H1 (cell line): ENCODE data around the gene SFTPA2. TPM values are rescaled to one million over a fixed set of nuclear protein-coding genes. Genes with fewer than 3 reads are reported as not detected.

ENCODE experiments used
- CTCF ChIA-PET: fragments of 300-600 bp; sonication (Branson Sonifier 250); formaldehyde crosslinking; loops from one replicate; lab custom pipeline; 2021; ENCODE audit not compliant: partially characterized antibody; lab: Charles Lee
- POLR2A ChIA-PET: fragments of 300-600 bp; sonication (Branson Sonifier 250); formaldehyde crosslinking; loops from one replicate; lab custom pipeline; 2021; ENCODE audit warnings: inconsistent platforms; ENCODE audit not compliant: partially characterized antibody; lab: Charles Lee
- DNase-seq, 2 experiments: peaks; one replicate each; pipeline versions ENCODE4 v3.0.0 to v3.0.0-alpha.2; 2010 to 2022; ENCODE audit warnings: low spot score in 2 of 2, low read depth in 1 of 2, mixed read lengths in 1 of 2
- FAIRE-seq: peaks from 2 replicates; lab custom pipeline; 2011; peaks lifted over from hg19 to GRCh38; lab: Jason Lieb, UNC
- H2AFZ ChIP-seq: 2 replicates; pipeline ENCODE4 v1.8.1; 2012; ENCODE audit warnings: low read length, inconsistent platforms
- H2AK5ac ChIP-seq: 2 replicates; pipeline ENCODE4 v1.6.1; 2013; ENCODE audit warnings: low read depth, low read length
- H2BK120ac ChIP-seq: replicated peaks from 2 replicates; pipeline ENCODE3; 2013; ENCODE audit warnings: low read depth, low read length, inconsistent platforms
- H2BK12ac ChIP-seq: 2 replicates; pipeline ENCODE4 v1.6.1; 2013; ENCODE audit warnings: low read depth, low read length
- H2BK15ac ChIP-seq: 2 replicates; pipeline ENCODE4 v1.6.1; 2013; ENCODE audit warnings: low read length
- H2BK20ac ChIP-seq: 2 replicates; pipeline ENCODE4 v1.6.1; 2013; ENCODE audit warnings: low read length
- H2BK5ac ChIP-seq: 2 replicates; pipeline ENCODE4 v1.6.1; 2013; ENCODE audit warnings: low read depth, low read length
- H3K14ac ChIP-seq: 2 replicates; pipeline ENCODE4 v1.6.1; 2013; ENCODE audit warnings: inconsistent platforms; ENCODE audit not compliant: insufficient read length
- H3K18ac ChIP-seq: 2 replicates; pipeline ENCODE4 v1.6.1; 2013; ENCODE audit warnings: low read length; ENCODE audit errors: extremely low read depth
- H3K23ac ChIP-seq: 2 replicates; pipeline ENCODE4 v1.6.1; 2013; ENCODE audit warnings: inconsistent platforms; ENCODE audit not compliant: insufficient read length
- H3K23me2 ChIP-seq: 2 replicates; pipeline ENCODE4 v1.6.1; 2013; ENCODE audit warnings: low read depth, low read length
- H3K27ac ChIP-seq: 2 replicates; pipeline ENCODE4 v1.6.1; 2011; ENCODE audit warnings: low read depth, low read length, inconsistent platforms
- H3K27me3 ChIP-seq, 4 experiments: replicated peaks in 1 of 4; 1 replicate in 1 of 4; 2 replicates in 3 of 4; pipeline versions ENCODE4 v1.6.1 to v1.8.1; 2011 to 2013; ENCODE audit warnings: low read length in 3 of 4, mild to moderate bottlenecking in 3 of 4, inconsistent platforms in 2 of 4, mixed read lengths in 2 of 4, moderate library complexity in 1 of 4; ENCODE audit not compliant: control insufficient read depth in 3 of 4, insufficient read depth in 3 of 4; ENCODE audit errors: extremely low read depth in 1 of 4
- H3K36me3 ChIP-seq, 4 experiments: 2 replicates each; pipeline versions ENCODE4 v1.6.1 to v1.8.1; 2011 to 2013; ENCODE audit warnings: mild to moderate bottlenecking in 4 of 4, low read length in 3 of 4, moderate library complexity in 2 of 4, control low read depth in 1 of 4, inconsistent platforms in 1 of 4; ENCODE audit not compliant: insufficient read depth in 4 of 4, control insufficient read depth in 2 of 4
- H3K4ac ChIP-seq: replicated peaks from 2 replicates; pipeline ENCODE3; 2013; ENCODE audit warnings: low read length, low read depth, mixed read lengths, inconsistent platforms; ENCODE audit not compliant: insufficient read length
- H3K4me1 ChIP-seq, 4 experiments: replicated peaks in 1 of 4; 1 replicate in 1 of 4; 2 replicates in 3 of 4; pipeline versions ENCODE4 v1.6.1 to v1.8.1; 2011 to 2013; ENCODE audit warnings: low read length in 3 of 4, inconsistent platforms in 2 of 4, mixed read lengths in 1 of 4; ENCODE audit not compliant: insufficient read depth in 4 of 4, control insufficient read depth in 3 of 4
- H3K4me2 ChIP-seq, 2 experiments: 2 replicates each; pipeline versions ENCODE4 v1.6.1 to v1.8.1; 2011 to 2013; ENCODE audit warnings: low read depth in 2 of 2, low read length in 2 of 2, control low read depth in 1 of 2, inconsistent platforms in 1 of 2, mild to moderate bottlenecking in 1 of 2; ENCODE audit not compliant: insufficient read depth in 1 of 2
- H3K4me3 ChIP-seq, 4 experiments: fragments of 200-600, 300-600 bp in 1 of 4; sonication (generic), shearing (Covaris generic), sonication (Bioruptor Twin) in 1 of 4; 2 replicates each; pipeline versions ENCODE4 v1.5.1 to v1.8.1; 2011 to 2016; ENCODE audit warnings: low read length in 4 of 4, low read depth in 3 of 4, control low read depth in 2 of 4, inconsistent platforms in 2 of 4, mild to moderate bottlenecking in 2 of 4, mixed read lengths in 1 of 4, moderate library complexity in 1 of 4; ENCODE audit not compliant: insufficient read depth in 2 of 4; ENCODE audit errors: extremely low read depth in 1 of 4
- H3K56ac ChIP-seq: replicated peaks from 2 replicates; pipeline ENCODE3; 2013; ENCODE audit warnings: low read depth, mild to moderate bottlenecking, mixed read lengths, low read length, inconsistent platforms; ENCODE audit not compliant: insufficient read length
- H3K79me1 ChIP-seq: 2 replicates; pipeline ENCODE4 v1.6.1; 2013; ENCODE audit warnings: low read depth, low read length, control low read depth
- H3K79me2 ChIP-seq, 2 experiments: 2 replicates each; pipeline versions ENCODE4 v1.6.1 to v1.8.1; 2012 to 2013; ENCODE audit warnings: low read length in 2 of 2, mild to moderate bottlenecking in 2 of 2, inconsistent platforms in 1 of 2; ENCODE audit not compliant: insufficient read depth in 2 of 2, control insufficient read depth in 1 of 2
- H3K9ac ChIP-seq, 4 experiments: replicated peaks in 1 of 4; 1 replicate in 1 of 4; 2 replicates in 3 of 4; pipeline versions ENCODE4 v1.6.1 to v1.8.1; 2011 to 2013; ENCODE audit warnings: low read depth in 3 of 4, low read length in 3 of 4, control low read depth in 2 of 4, mild to moderate bottlenecking in 2 of 4, moderate library complexity in 2 of 4, inconsistent platforms in 1 of 4; ENCODE audit errors: extremely low read depth in 1 of 4
- H3K9me3 ChIP-seq, 2 experiments: 2 replicates each; pipeline versions ENCODE4 v1.6.1 to v1.8.1; 2012 to 2013; ENCODE audit warnings: mild to moderate bottlenecking in 2 of 2, moderate library complexity in 2 of 2, control low read depth in 1 of 2, inconsistent platforms in 1 of 2, low read depth in 1 of 2, low read length in 1 of 2, mixed read lengths in 1 of 2; ENCODE audit not compliant: insufficient read depth in 2 of 2
- H4K20me1 ChIP-seq, 2 experiments: replicated peaks in 1 of 2; 2 replicates each; pipeline versions ENCODE3 to v1.8.1; 2011 to 2013; ENCODE audit warnings: inconsistent platforms in 2 of 2, low read length in 2 of 2, mild to moderate bottlenecking in 1 of 2; ENCODE audit not compliant: insufficient read depth in 2 of 2, control insufficient read depth in 1 of 2
- H4K5ac ChIP-seq: 2 replicates; pipeline ENCODE4 v1.6.1; 2013; ENCODE audit warnings: low read length, low read depth, mixed read lengths, inconsistent platforms; ENCODE audit not compliant: insufficient read length
- H4K8ac ChIP-seq: 2 replicates; pipeline ENCODE4 v1.8.0; 2013; ENCODE audit warnings: mild to moderate bottlenecking, moderate library complexity, low read length, inconsistent platforms; ENCODE audit not compliant: insufficient read depth; ENCODE audit errors: extremely low read depth
- H4K91ac ChIP-seq: replicated peaks from 2 replicates; pipeline ENCODE3; 2013; ENCODE audit warnings: low read length, mixed read lengths, inconsistent platforms; ENCODE audit not compliant: insufficient read length
- CEBPB ChIP-seq: IDR thresholded peaks from 2 replicates; pipeline ENCODE4 v1.6.1; 2012; ENCODE audit warnings: low read depth, low read length
- CHD2 ChIP-seq: IDR thresholded peaks from 2 replicates; pipeline ENCODE4 v1.6.1; 2012; ENCODE audit warnings: low read length, improper control_type of control experiment
- MAFK ChIP-seq: IDR thresholded peaks from 2 replicates; pipeline ENCODE4 v1.6.1; 2012; ENCODE audit warnings: low read depth, mild to moderate bottlenecking, improper control_type of control experiment, low read length
- RBBP5 ChIP-seq: IDR thresholded peaks from 2 replicates; pipeline ENCODE4 v1.7.1; 2012; ENCODE audit warnings: low read depth, mild to moderate bottlenecking, inconsistent platforms, low read length, moderate library complexity, borderline replicate concordance
- SAP30 ChIP-seq: fragments of 300-600 bp; sonication (generic); IDR thresholded peaks from 2 replicates; pipeline ENCODE4 v1.7.1; 2012; ENCODE audit warnings: low read length, moderate library complexity, mild to moderate bottlenecking, inconsistent platforms; ENCODE audit not compliant: insufficient read depth, insufficient replicate concordance
- SIN3A ChIP-seq, 2 experiments: IDR thresholded peaks in 1 of 2; conservative IDR thresholded peaks in 1 of 2; 2 replicates each; pipeline ENCODE4 v1.6.1; 2011 to 2012; ENCODE audit warnings: low read length in 2 of 2, improper control_type of control experiment in 1 of 2, low read depth in 1 of 2, mild to moderate bottlenecking in 1 of 2
- SP2 ChIP-seq: IDR thresholded peaks from 2 replicates; pipeline ENCODE4 v1.6.1; 2012; ENCODE audit warnings: mild to moderate bottlenecking, low read length, inconsistent platforms
- TAF7 ChIP-seq: optimal IDR thresholded peaks from 2 replicates; pipeline ENCODE3; 2011; ENCODE audit warnings: low read depth, mild to moderate bottlenecking, inconsistent platforms, low read length, moderate library complexity, borderline replicate concordance
- TEAD4 ChIP-seq: IDR thresholded peaks from 2 replicates; pipeline ENCODE4 v1.6.1; 2012; ENCODE audit warnings: low read depth, low read length, inconsistent platforms, mixed read lengths
- WGBS, 2 experiments: shearing (Covaris generic) in 1 of 2; methylation state at CpG; one replicate each; pipeline versions ENCODE4 v1.1.6 to v1.1.7; 2013 to 2015; ENCODE audit warnings: low lambda C conversion rate in 2 of 2, mixed read lengths in 2 of 2, inconsistent platforms in 1 of 2, low coverage in 1 of 2, missing lambda C conversion rate in 1 of 2; ENCODE audit not compliant: insufficient replicate concordance in 2 of 2, insufficient coverage in 1 of 2, insufficient read length in 1 of 2; ENCODE audit errors: extremely low coverage in 1 of 2, missing lambda C conversion rate in 1 of 2; 5-methylcytosine and 5-hydroxymethylcytosine counted together
- polyA plus RNA-seq, 7 experiments: library from polyadenylated mRNA; depleted of rRNA in 3 of 7; stranded (reverse) in 5 of 7; unstranded in 2 of 7; fragments of >200 nt in 5 of 7; fragments of 200-250 nt in 2 of 7; gene quantifications; 1 replicate in 5 of 7; 2 replicates in 1 of 7; 4 replicates in 1 of 7; pipeline versions ENCODE4 v1.2.1 to v1.2.3, GENCODE V29; 2011 to 2013; ENCODE audit warnings: missing spikeins in 2 of 7, mixed read lengths in 2 of 7
- total RNA-seq: library from RNA; stranded (reverse); fragmentation: NEBNext Ultra II Directional; extraction: Animal tissue kit (Norgen Biotek cat#: 25700); gene quantifications from 2 replicates; pipeline ENCODE4 v1.2.1, GENCODE V29; 2021

Gene SFTPA2
- total and polyA plus RNA-seq, 2 of the 8 experiments (the other 6 are each of a cell fraction or from before 2014, with no cell fraction given), result not detected

GRCh38 chr10:79563426-79563825 lies 3.2 kb upstream of the SFTPA2 start:
- Histone ChIP-seq H3K4ac (no peak overlapping the region), H4K8ac (no peak overlapping the region), H3K79me1 (no peaks in the 10 kb centered on the region), H3K27ac (no peak overlapping the region), H2AK5ac (no peak overlapping the region), H3K9ac (no peak overlapping the region), H2BK5ac (no peak overlapping the region), H3K36me3 (no peaks in the 10 kb centered on the region), H3K18ac (no peak overlapping the region), H2BK12ac (no peak overlapping the region), H3K23me2 (no peaks in the 10 kb centered on the region), H3K14ac (no peak overlapping the region), H3K27me3 (peaks cover 0 to 3% (median 1%) of the 10 kb centered on the region in 4 experiments; a peak in 2 of 7 replicates), H3K56ac (no peak overlapping the region), H4K20me1 (no peaks in the 10 kb centered on the region), H2BK120ac (no peak overlapping the region), H2AFZ (no peak overlapping the region), H3K4me2 (no peak overlapping the region), H4K5ac (no peak overlapping the region), H2BK20ac (no peak overlapping the region), H2BK15ac (no peak overlapping the region), H3K4me1 (peaks cover 0 to 2% (median 0%) of the 10 kb centered on the region in 4 experiments; a peak in 1 of 7 replicates), H3K23ac (no peak overlapping the region), H4K91ac (no peak overlapping the region), H3K79me2 (no peaks in the 10 kb centered on the region), H3K4me3 (no peak overlapping the region), H3K9me3 (no peaks in the 10 kb centered on the region)
- FAIRE-seq (no peak), DNase-seq (no peak)
- CTCF ChIA-PET, result interaction anchor here (0.9 to 2.0 kb wide), 11 partner anchors 9 to 78 kb away, joined by 3 to 6 read pairs (median 4); partner anchors contain the start of gene SFTPA1
- WGBS, 2 experiments, result 75% methylated on average over 4 of the region's 4 CpGs; no CpG with 5 or more reads in 1 of the 2 experiments
- TF ChIP-seq MAFK (no peak), TAF7 (no peak), CEBPB (no peak), CHD2 (no peak), SIN3A (conservative IDR thresholded peaks at IDR 0.05 in 1 of 2, IDR thresholded peaks at IDR 0.05 in 1 of 2; ENCODE audit: low read depth in 1 of 2, low read length in 2 of 2) (no peak), SP2 (no peak), TEAD4 (no peak), SAP30 (no peak), RBBP5 (no peak)
- POLR2A ChIA-PET, result no interaction called here
